GM21737 (cell line): ENCODE measurements around the gene POFUT2.
"Not testable (repeated sequence)": the region's sequence is repeated elsewhere in the genome, so short reads cannot be mapped to it uniquely, and the experiment has no call there.

Source experiments
- ATAC-seq: cut with Tn5 transposase; IDR thresholded peaks from one replicate; pipeline ENCODE4 v1.9.1; 2021; ENCODE audit warnings: mild to moderate bottlenecking, moderate library complexity; ENCODE audit not compliant: unreplicated experiment

The POFUT2 gene

GRCh38 chr21:45313015-45313414, 25.3 kb upstream of the POFUT2 start:
- no peak for ATAC-seq

GRCh38 chr21:45312296-45312695, 24.6 kb upstream of the POFUT2 start:
- no peak for ATAC-seq

GRCh38 chr21:45310459-45310858, 22.8 kb upstream of the POFUT2 start:
- no peak for ATAC-seq

DNA sequence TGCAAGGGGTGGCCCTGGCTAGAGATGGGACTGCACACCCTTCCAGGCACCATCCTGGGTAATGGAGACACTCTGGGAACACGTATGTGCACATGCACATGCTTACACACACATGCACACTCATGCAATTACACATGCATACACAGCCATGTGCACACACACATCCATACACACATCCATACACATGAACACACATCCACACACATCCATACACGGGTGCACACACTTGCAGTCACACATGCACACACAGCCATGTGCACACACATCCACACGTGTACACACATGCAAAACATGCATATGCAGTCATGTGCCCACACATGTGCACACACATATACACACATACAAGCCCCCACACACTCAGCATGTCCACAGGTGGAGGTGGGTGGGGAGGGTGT, 22.3 kb upstream of the POFUT2 start:
- no peak for ATAC-seq

- no peak for ATAC-seq
Observed at GRCh38 chr21:45309069-45309986, 21.6 kb upstream of the POFUT2 start.

- no peak for ATAC-seq
Observed at GRCh38 chr21:45308194-45309068, 20.7 kb upstream of the POFUT2 start.

DNA sequence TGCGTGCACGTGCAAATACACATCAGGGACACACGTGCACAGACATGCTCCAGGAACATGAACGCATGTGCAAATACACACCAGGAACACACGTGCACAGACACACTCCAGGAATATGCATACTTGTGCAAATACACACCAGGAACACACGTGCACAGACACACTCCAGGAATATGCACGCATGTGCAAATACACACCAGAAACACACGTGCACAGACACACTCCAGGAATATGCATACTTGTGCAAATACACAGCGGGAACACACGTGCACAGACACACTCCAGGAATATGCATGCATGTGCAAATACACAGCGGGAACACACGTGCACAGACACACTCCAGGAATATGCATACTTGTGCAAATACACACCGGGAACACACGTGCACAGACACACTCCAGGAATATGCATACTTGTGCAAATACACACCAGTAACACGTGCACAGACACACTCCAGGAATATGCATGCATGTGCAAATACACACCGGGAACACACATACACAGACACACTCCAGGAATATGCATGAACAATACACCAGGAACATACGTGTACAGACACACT, 20.0 kb upstream of the POFUT2 start:
- ATAC-seq, result not testable (repeated sequence)

DNA sequence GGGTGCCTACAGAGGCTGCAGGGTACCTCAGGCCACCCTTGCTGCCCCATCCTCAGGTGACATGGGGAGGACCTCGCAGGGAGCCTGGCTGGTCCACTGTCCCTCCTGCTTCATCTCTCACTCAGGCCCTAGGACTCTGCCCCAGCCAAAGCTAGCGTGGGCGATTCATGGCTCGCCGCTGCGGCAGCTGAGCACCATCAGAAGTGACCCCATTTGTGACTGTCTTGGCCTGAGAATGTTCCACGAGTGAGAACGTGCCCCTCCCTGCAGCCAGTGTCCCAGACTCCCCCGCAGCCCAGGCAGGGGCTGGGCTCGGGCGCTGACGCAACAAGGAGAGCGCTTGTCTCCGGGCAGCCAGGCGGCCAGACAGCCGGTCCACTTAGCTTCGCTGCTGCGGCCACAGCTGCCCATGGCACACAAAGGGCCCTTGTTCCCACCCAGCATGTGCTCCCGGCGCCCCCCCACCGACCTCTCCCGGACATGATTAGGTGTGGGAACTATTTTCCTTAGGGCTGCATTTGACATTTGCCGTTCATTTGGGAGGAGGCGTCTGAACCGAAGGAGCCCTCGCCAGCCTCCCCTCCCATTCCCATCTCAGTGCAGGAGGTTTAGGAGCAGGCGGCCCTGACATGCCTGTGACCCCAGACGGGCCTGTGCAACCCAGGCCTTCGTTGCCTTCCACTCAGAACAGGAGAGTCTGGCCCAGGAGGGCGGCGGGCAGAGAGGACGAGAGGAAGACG, 19.3 kb upstream of the POFUT2 start:
- no peak for ATAC-seq

GRCh38 chr21:45306453-45306831, 18.7 kb upstream of the POFUT2 start:
- no peak for ATAC-seq

- no peak for ATAC-seq
Observed at GRCh38 chr21:45305836-45306235, 18.1 kb upstream of the POFUT2 start.

DNA sequence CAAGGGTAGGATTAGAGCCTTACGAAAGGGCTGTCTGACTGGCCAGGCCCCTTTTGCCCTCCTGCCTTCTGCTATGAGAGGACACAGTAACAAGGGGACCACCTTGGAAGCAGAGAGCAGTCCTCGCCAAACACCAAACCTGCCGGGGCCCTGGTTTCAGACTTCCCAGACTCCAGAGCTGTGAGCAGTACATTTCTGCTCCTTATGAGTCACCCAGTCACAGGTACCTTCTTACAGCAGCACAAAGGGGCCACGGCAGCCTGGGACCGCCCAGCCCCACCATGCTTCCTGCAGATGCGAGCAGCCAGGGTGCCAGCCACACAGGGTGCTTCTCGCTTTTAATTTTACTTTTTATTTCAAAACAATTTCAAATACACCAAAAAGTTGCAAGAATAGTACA, 17.2 kb upstream of the POFUT2 start:
- ATAC-seq, result no peak

- no peak for ATAC-seq
Observed at GRCh38 chr21:45304476-45304830, 16.8 kb upstream of the POFUT2 start.

GRCh38 chr21:45303751-45304475, 16.2 kb upstream of the POFUT2 start:
- ATAC-seq, result no peak

- ATAC-seq, result no peak
Observed at GRCh38 chr21:45303091-45303615, 15.5 kb upstream of the POFUT2 start.

DNA sequence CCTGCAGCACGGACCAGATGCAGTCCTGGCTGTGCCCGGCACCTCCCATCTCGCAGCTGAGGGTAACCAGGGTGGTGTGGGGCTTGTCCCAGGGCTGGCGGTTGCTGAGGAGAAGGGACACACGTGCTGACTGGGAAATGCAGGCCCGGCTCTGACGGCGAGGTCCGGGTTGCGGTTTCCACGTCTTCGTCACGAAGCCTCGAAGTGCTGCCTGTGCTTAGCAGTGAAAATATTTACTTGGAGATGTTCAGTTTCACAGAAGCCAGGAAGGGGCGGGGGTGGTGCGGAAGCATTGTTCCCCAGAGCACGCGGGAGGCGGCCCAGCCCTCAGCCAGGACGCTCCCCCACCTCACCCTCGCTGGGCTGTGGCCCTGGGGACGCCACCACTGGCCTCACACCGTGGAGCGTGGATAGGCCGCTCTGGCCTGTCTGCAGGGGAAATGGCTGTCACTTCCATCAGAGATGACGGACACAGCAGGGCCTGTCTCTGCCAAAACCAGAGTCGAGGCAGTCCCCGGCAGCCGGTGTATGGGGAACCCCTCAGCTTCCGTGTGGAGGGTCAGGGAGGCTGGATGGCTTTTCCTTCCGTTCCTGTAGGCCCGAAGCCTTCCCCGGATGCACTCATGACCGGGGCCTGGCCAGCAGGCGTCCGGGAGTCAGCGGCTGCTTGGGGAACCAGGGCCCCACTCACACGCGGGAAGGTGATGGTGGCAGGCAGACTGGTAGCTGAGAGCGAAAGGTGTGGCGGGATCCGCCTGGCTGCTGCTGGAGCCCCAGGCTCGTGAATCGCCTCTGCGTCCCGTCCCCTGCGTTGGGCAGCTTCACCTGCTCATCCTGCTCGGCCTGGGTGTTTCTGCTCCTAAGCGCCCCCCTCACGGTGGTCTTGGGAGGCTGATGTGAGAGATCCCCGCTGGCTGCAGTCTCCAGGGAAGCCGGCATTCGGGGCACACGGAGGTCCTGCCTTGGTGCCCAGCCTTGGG, 14.7 kb upstream of the POFUT2 start:
- no peak for ATAC-seq

DNA sequence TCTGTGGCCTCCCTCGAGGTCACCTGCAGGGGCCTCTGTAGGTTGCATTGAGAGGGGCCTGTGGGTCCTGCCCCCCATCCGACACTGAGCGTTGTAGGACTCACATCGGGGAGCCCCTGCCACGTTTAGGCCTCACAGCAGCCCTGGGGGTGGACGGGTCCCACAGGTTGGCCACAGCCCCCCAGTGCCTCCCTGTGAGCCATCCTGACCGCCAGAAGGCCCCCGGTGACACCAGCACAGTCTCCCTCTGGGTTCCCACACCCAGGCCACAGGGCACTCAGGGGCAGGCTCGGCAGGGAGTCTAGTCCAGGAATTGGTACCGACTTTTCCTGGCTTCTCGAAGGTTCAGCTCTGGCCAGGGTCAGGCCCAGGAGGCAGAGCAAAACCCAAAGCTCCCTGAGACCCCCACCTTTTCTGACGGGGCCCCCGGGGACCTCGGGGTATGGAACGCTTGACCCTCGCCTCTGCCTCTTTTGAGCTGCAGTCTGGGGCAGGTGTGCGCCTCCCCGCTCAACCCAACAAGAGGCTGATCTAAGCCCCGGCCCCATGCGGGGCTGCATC, 13.9 kb upstream of the POFUT2 start:
- ATAC-seq, result no peak

DNA sequence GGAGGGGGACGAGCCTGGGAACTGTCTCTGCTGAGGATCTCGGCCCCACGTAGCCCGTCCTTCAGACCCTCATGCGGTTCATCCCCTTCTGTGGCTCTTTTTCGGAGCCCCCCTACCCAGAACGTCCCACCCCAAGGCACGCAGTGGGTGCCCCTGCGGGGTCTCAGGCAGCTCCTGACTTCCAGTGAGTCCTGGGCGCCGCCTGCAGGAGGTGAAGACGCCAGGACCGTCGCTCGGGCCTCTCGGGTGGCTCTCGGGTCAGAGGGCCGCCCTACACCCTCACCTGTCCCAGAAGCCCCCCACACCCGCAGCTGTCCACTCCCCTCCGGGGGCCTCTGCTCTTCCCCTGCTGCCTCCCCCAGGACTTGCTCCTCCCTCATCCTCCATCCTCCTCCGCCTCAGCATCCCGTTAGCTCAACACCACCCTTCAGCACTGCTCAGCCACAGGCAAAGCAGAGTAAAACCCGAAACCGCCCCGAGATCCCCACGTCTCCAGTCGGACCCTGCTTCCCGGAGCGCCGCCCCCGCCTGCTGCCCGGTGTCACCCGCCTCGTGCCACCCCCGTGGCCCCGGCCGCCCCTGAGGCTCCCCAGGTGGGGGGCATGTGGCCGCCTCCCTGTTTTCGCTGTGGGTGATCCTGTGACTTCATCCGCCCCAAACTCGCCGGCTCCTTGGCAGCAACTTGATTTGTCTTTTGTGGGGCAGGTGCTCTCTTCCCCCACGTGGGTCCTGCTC, 13.3 kb upstream of the POFUT2 start:
- ATAC-seq, result no peak
